ENCODE measurements around the gene ADCY4. TPM values are rescaled to one million over a fixed set of nuclear protein-coding genes. Genes with fewer than 3 reads are reported as not detected.
A peak's percentile ranks its signal among the peaks of the same experiment; 100 is the strongest.

The ADCY4 gene
- total and polyA plus RNA-seq, 4 donors = 3.5 to 16.0 (median 10.5) TPM

DNA sequence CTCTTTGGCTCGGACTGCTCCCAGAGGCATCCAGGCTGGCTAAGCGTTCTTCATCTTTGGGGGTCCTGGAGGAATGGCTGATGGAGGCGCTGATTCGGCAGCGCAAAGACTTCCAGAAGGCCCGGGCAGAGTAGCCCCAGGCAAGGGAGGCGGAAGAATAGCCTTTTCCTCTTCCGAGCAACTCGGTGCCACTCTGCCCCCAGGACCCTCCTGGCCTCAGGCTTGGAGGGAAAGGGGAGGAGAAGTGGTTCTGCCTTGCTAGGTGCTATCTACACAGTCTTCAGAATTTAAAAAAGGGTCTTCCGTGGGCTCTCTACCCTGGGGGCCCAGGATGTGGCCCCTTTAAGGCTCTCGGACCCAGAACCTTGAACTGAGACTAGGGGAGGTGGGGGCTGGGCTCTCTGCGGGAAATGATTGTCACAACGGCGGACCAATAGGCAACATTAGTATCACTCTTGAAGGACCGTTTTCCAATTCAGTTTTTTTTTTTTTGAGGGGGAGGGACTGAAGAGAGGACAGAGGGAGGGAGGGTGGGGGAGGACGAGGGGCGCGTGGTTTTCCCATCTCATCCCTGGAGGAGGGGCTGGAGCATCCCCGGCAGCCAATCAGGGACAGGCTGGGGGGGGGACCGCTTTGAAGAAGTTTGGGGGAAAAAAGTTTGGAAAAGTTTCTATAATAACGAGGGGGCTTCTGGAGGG is 32.8 kb upstream of the ADCY4 start, which contains the start of gene NFATC4:
Gene NFATC4 (plus strand): TSS at position 671 of the 698 bp plus-strand sequence. CDS start 157 bp downstream, outside the sequence.
- H3K4me3 ChIP-seq (ENCODE audit: low read depth, low read length) = peak within 1 kb of the TSS; percentile 66
- DNase-seq (ENCODE audit: low read depth in 4 of 6, low spot score in 6 of 6) = peak in 5 of 6 donors; percentile 46 to 93 (median 60)
- peak within 1 kb of the TSS; percentile 98 for H3K27ac ChIP-seq (ENCODE audit: low read depth, low read length)
- H3K27me3 ChIP-seq (ENCODE audit: control insufficient read depth, insufficient read depth, low read length) = no peaks in the 10 kb centered on the region
- H3K9me3 ChIP-seq (ENCODE audit: control insufficient read depth, insufficient read depth, low read length) = no peaks in the 10 kb centered on the region
- peaks cover 14% of the 10 kb centered on the region for H3K36me3 ChIP-seq (ENCODE audit: control insufficient read depth, insufficient read depth, low read length)
- WGBS (ENCODE audit: insufficient coverage) = 3% methylated on average over 10 of the region's 21 CpGs
- H3K4me1 ChIP-seq (ENCODE audit: control insufficient read depth, insufficient read depth, low read length) = peaks cover 52% of the 10 kb centered on the region

DNA sequence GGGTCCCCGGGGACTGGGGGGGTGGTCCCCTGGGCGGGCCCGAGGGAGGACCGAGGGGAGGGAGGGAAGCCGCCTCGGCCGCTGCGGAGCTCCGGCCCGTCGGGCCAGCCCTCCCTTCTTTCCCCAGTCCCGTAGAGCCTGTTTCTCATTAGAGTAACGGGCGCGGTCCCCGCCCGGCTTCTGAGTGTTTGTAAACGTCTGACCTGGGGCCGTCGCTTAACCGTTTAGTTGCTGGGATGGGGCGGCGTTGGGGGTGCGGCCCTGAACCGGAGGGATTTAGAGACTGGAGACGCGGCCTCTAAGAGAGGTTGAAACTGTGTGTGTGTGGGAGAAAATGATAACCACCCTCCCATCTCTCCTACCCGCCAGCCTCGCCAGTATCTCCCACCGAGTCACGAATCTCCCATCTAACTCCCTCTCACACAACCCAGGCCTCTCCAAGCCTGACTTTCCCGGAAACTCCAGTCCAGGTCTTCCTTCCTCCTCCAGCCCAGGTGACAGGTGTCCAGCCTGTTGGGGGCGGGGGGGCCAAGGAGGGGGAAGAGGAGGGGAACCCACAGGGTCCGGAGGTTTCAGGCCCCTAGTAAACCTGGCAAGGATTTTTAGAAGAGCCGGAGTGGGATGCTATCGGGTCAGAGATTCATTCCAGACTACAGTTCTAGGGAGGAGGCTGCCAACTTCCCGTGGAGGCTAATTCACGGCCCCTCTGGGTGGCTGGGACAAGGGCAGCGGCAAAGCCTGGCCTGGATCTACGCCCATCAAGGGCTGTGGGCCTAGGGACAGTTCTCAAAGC is 32.0 kb upstream of the ADCY4 start:
- Histone ChIP-seq H3K36me3 (ENCODE audit: control insufficient read depth, insufficient read depth, low read length) (peaks cover 10% of the 10 kb centered on the region), H3K4me1 (ENCODE audit: control insufficient read depth, insufficient read depth, low read length) (peaks cover 47% of the 10 kb centered on the region), H3K4me3 (ENCODE audit: low read depth, low read length) (peak overlapping the region; percentile 57), H3K27me3 (ENCODE audit: control insufficient read depth, insufficient read depth, low read length) (no peaks in the 10 kb centered on the region), H3K27ac (ENCODE audit: low read depth, low read length) (peak overlapping the region; percentile 98), H3K9me3 (ENCODE audit: control insufficient read depth, insufficient read depth, low read length) (no peaks in the 10 kb centered on the region)
- DNase-seq (ENCODE audit: low read depth in 4 of 6, low spot score in 6 of 6) = peak; percentile 70 to 97 (median 82)
- under 1% methylated on average over 23 of the region's 40 CpGs for WGBS (ENCODE audit: insufficient coverage)

DNA sequence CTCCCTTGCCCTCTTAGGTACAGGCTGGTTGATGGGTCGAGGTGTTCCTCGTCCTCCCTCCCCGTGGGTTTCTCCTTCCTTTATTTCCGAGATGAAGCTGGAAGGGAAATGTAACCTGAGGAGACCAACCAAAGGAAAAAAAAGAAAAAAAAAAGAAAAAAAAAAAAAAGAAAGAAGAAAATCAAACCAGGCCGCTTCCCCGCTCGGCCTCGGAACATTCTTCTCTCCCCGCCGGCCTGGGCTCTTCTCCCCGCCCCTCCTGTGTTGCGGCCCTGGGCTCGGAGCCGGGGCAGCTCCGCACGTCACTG is 31.5 kb upstream of the ADCY4 start:
- H3K27ac ChIP-seq (ENCODE audit: low read depth, low read length) = peak overlapping the region; percentile 98
- WGBS (ENCODE audit: insufficient coverage) = no CpG with 5 or more reads among the region's 16 CpGs
- H3K4me3 ChIP-seq (ENCODE audit: low read depth, low read length) = peak overlapping the region; percentile 57
- no peaks in the 10 kb centered on the region for H3K9me3 ChIP-seq (ENCODE audit: control insufficient read depth, insufficient read depth, low read length)
- H3K4me1 ChIP-seq (ENCODE audit: control insufficient read depth, insufficient read depth, low read length) = peaks cover 47% of the 10 kb centered on the region
- peaks cover 10% of the 10 kb centered on the region for H3K36me3 ChIP-seq (ENCODE audit: control insufficient read depth, insufficient read depth, low read length)
- no peaks in the 10 kb centered on the region for H3K27me3 ChIP-seq (ENCODE audit: control insufficient read depth, insufficient read depth, low read length)
- DNase-seq (ENCODE audit: low read depth in 4 of 6, low spot score in 6 of 6) = peak in 1 of 6 donors; percentile 33

DNA sequence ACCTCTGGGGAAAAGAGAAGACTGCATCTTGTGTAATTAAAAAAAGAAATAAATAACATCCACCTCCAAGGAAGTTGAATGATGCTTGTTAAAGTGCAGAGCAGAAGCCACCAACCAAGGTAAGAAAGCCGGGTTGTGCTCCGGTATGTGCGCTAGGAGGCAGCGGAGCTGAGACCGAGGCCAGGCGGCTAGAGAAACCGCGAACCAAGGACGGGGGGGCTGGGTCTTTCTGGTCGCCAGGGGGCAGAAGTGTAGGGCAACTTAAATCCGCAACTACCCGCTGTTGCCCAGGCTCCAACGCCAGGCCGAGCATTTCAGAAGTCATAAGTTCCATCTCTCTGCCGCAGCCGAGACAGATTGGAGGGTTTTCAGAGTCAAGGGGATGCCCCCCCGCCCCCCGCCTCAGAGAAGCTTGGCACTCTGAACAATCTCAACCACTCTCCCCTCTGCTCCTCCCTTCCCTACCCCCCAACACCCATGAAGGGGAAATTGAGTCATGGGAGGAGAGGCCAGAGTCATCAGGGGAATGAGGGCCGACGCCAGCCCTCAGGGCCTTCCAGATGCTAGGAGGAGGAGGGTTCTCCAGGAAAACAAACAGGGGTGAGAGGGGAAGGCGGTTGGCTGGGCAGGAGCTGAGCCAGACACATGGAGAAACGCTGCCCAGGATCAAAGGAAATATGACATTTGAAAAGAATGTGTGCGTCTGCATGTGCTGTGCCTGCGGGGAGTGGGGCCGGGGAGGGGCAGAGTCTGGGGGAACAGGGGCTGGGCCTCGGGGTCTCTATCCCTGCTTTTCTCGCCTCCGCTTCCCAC is 30.9 kb upstream of the ADCY4 start:
- 9% methylated on average over 20 of the region's 28 CpGs for WGBS (ENCODE audit: insufficient coverage)
- H3K4me3 ChIP-seq (ENCODE audit: low read depth, low read length) = peak overlapping the region; percentile 57
- H3K4me1 ChIP-seq (ENCODE audit: control insufficient read depth, insufficient read depth, low read length) = peaks cover 47% of the 10 kb centered on the region
- H3K36me3 ChIP-seq (ENCODE audit: control insufficient read depth, insufficient read depth, low read length) = peaks cover 10% of the 10 kb centered on the region
- H3K27ac ChIP-seq (ENCODE audit: low read depth, low read length) = peak overlapping the region; percentile 98
- no peaks in the 10 kb centered on the region for H3K27me3 ChIP-seq (ENCODE audit: control insufficient read depth, insufficient read depth, low read length)
- no peaks in the 10 kb centered on the region for H3K9me3 ChIP-seq (ENCODE audit: control insufficient read depth, insufficient read depth, low read length)
- peak; percentile 28 to 90 (median 50) for DNase-seq (ENCODE audit: low read depth in 4 of 6, low spot score in 6 of 6)

DNA sequence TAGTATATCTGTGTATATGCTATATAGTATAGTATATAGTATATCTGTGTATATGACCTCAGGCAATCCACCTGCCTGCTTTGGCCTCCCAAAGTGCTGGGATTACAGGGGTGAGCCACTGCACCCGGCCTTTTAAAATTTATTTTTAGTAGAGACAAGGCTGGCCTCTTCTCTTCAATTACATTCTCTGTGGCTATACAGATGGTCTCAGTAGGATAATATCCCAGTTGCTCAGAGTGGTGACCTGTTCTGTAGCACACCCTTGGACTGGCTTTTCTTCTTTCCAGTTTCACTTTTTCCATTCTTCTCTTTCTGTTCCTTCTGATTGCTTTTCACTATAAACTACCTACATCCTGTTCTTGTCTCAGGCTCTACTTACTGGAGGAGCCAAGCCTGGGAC is 30.0 kb upstream of the ADCY4 start:
- H3K36me3 ChIP-seq (ENCODE audit: control insufficient read depth, insufficient read depth, low read length) = peaks cover 5% of the 10 kb centered on the region
- H3K27ac ChIP-seq (ENCODE audit: low read depth, low read length) = no peak overlapping the region
- H3K4me1 ChIP-seq (ENCODE audit: control insufficient read depth, insufficient read depth, low read length) = peaks cover 40% of the 10 kb centered on the region
- H3K27me3 ChIP-seq (ENCODE audit: control insufficient read depth, insufficient read depth, low read length) = peaks cover 3% of the 10 kb centered on the region
- no peaks in the 10 kb centered on the region for H3K9me3 ChIP-seq (ENCODE audit: control insufficient read depth, insufficient read depth, low read length)
- no CpG with 5 or more reads among the region's 1 CpG for WGBS (ENCODE audit: insufficient coverage)
- H3K4me3 ChIP-seq (ENCODE audit: low read depth, low read length) = no peak overlapping the region
- no peak for DNase-seq (ENCODE audit: low read depth in 4 of 6, low spot score in 6 of 6)

DNA sequence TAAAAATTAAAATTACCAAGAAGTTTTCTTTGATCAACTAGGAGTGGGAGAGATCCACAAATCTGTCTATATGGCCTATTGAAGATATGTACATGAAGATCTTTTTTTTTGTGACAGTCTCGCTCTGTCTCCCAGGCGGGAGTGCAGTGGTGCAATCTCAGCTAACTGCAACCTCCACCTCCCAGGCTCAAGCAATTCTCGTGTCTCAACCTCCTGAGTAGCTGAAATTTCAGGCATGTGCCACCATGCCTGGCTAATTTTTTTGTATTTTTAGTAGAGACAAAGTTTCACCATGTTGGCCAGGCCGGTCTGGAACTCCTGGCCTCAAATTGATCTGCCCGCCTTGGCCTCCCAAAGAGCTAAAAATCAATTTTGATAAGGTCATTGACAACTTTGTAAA is 28.5 kb upstream of the ADCY4 start:
- DNase-seq (ENCODE audit: low read depth in 4 of 6, low spot score in 6 of 6) = no peak
- Histone ChIP-seq H3K4me3 (ENCODE audit: low read depth, low read length) (no peak overlapping the region), H3K9me3 (ENCODE audit: control insufficient read depth, insufficient read depth, low read length) (no peaks in the 10 kb centered on the region), H3K27ac (ENCODE audit: low read depth, low read length) (no peak overlapping the region), H3K4me1 (ENCODE audit: control insufficient read depth, insufficient read depth, low read length) (peaks cover 28% of the 10 kb centered on the region), H3K27me3 (ENCODE audit: control insufficient read depth, insufficient read depth, low read length) (peaks cover 3% of the 10 kb centered on the region), H3K36me3 (ENCODE audit: control insufficient read depth, insufficient read depth, low read length) (no peaks in the 10 kb centered on the region)
- WGBS (ENCODE audit: insufficient coverage) = 75% methylated on average over 3 of the region's 5 CpGs

DNA sequence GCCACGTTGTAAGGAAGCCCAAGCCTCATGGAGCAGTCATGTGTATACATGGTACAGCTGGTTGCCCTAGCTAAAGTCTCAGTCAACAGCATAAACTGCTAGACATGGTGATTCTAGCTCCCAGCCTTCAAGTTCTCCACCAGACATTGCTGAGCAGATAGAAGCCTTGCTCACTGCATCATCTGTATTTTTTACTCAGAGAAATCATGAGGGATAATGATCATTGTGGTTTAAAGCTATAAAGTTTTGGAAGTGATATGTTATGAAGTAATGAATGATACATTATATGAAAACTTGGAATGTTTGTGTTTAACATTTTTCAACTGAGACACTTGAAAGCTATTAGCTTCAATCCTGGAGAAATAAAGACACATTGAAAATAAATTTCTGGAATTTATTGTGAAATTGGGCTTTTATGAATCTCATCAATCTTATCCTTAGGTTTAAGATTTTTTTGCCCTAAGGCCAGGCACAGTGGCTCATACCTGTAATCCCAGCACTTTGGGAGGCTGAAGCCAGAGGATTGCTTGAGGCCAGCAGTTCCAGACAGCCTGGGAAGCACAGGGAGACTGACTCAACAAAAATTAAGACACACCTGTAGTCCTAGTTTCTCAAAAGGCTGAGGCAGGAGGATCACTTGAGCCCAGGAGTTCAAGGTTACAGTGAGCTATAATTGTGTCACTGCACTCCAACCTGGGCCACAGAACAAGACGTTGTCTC is 27.5 kb upstream of the ADCY4 start:
- WGBS (ENCODE audit: insufficient coverage) = 17% methylated on average over 1 of the region's 2 CpGs
- no peak for DNase-seq (ENCODE audit: low read depth in 4 of 6, low spot score in 6 of 6)
- H3K36me3 ChIP-seq (ENCODE audit: control insufficient read depth, insufficient read depth, low read length) = no peaks in the 10 kb centered on the region
- peaks cover 18% of the 10 kb centered on the region for H3K4me1 ChIP-seq (ENCODE audit: control insufficient read depth, insufficient read depth, low read length)
- H3K27me3 ChIP-seq (ENCODE audit: control insufficient read depth, insufficient read depth, low read length) = peaks cover 3% of the 10 kb centered on the region
- H3K4me3 ChIP-seq (ENCODE audit: low read depth, low read length) = no peak overlapping the region
- no peak overlapping the region for H3K27ac ChIP-seq (ENCODE audit: low read depth, low read length)
- no peaks in the 10 kb centered on the region for H3K9me3 ChIP-seq (ENCODE audit: control insufficient read depth, insufficient read depth, low read length)

DNA sequence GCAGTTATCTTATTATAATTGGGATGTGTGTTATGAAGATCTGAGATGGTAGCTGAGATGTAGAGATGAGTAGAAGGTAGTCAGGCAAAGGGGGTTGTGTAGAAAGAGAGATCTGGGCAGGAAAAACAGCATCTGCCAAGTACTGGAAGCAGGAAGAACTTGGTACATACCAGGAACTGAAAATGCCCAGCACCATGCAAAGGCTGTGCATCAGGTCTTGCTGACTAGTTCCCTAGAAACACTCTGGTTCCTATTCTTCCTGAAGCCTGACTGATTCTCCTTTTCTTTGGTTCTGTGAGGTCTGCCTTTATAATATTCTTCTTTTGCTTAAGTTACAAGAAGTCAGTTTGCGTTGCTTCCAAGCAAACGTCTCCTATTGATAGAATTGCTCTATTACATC is 26.5 kb upstream of the ADCY4 start:
- H3K4me3 ChIP-seq (ENCODE audit: low read depth, low read length) = no peak overlapping the region
- peaks cover 3% of the 10 kb centered on the region for H3K27me3 ChIP-seq (ENCODE audit: control insufficient read depth, insufficient read depth, low read length)
- no peak overlapping the region for H3K27ac ChIP-seq (ENCODE audit: low read depth, low read length)
- H3K36me3 ChIP-seq (ENCODE audit: control insufficient read depth, insufficient read depth, low read length) = no peaks in the 10 kb centered on the region
- DNase-seq (ENCODE audit: low read depth in 4 of 6, low spot score in 6 of 6) = no peak
- H3K4me1 ChIP-seq (ENCODE audit: control insufficient read depth, insufficient read depth, low read length) = peaks cover 9% of the 10 kb centered on the region
- no CpG with 5 or more reads among the region's 2 CpGs for WGBS (ENCODE audit: insufficient coverage)
- H3K9me3 ChIP-seq (ENCODE audit: control insufficient read depth, insufficient read depth, low read length) = no peaks in the 10 kb centered on the region

DNA sequence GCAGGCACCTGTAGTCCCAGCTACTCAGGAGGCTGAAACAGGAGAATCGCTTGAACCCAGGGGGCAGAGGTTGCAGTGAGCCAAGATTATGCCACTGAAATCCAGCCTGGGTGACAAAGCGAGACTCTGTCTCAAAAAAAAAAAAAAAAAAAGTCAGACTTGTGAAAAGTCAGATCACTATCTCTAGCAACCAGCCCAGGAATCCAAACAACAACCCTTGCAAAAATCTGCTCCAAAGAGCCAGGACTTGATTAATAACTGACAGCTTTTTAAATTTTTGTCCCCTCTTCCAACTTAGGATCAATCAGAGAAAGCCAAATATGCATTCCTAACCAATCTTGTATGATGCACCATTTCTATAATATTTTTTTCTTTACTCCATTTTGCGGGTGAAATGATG is 25.4 kb upstream of the ADCY4 start:
- no peak for DNase-seq (ENCODE audit: low read depth in 4 of 6, low spot score in 6 of 6)
- Histone ChIP-seq H3K4me1 (ENCODE audit: control insufficient read depth, insufficient read depth, low read length) (no peaks in the 10 kb centered on the region), H3K27ac (ENCODE audit: low read depth, low read length) (no peak overlapping the region), H3K27me3 (ENCODE audit: control insufficient read depth, insufficient read depth, low read length) (peaks cover 3% of the 10 kb centered on the region), H3K4me3 (ENCODE audit: low read depth, low read length) (no peak overlapping the region), H3K9me3 (ENCODE audit: control insufficient read depth, insufficient read depth, low read length) (no peaks in the 10 kb centered on the region), H3K36me3 (ENCODE audit: control insufficient read depth, insufficient read depth, low read length) (no peaks in the 10 kb centered on the region)
- 100% methylated on average over 2 of the region's 3 CpGs for WGBS (ENCODE audit: insufficient coverage)

All from spinal cord (tissue), 10 donors.